GM13977 (cell line): ENCODE results near the gene C2orf81.

Source experiments
- DNase-seq: peaks from one replicate; pipeline ENCODE4 v3.0.0; 2012; ENCODE audit warnings: low spot score
- CTCF ChIP-seq: IDR thresholded peaks from 2 replicates; pipeline ENCODE4 v1.5.1; 2012; ENCODE audit warnings: mild to moderate bottlenecking, control low read depth; ENCODE audit not compliant: insufficient read depth; ENCODE audit errors: extremely low read depth, missing control alignments
- in situ Hi-C: fragments of 300-500 bp; cut with MboI; formaldehyde crosslinking; loops from one replicate; pipeline ENCODE4 v1.12.0; 2022; ENCODE audit warnings: low sequenced_read_pairs, low pct_unique_long_range_greater_than_20kb, mixed read lengths, inconsistent platforms; ENCODE audit not compliant: unreplicated experiment

C2orf81 gene

GRCh38 chr2:74418312-74418711, 3.1 kb downstream of the C2orf81 start:
- DNase-seq: no peak

GRCh38 chr2:74417763-74418162, 3.7 kb downstream of the C2orf81 start:
- in situ Hi-C loops: no loop called here
- DNase-seq: no peak
- TF ChIP-seq CTCF: no peak

More at GRCh38 chr2:74418312-74418711, 3.1 kb downstream of the C2orf81 start:
- in situ Hi-C loops: no loop called here
- TF ChIP-seq CTCF: no peak

- no peak for DNase-seq
- TF ChIP-seq CTCF: no peak
- in situ Hi-C loops: no loop called here
Measured at GRCh38 chr2:74417197-74417596, 4.2 kb downstream of the C2orf81 start.

GRCh38 chr2:74416778-74417177, 4.6 kb downstream of the C2orf81 start:
- in situ Hi-C loops: no loop called here
- TF ChIP-seq CTCF: peak; percentile 20
- DNase-seq: no peak

GRCh38 chr2:74415762-74416395, 5.5 kb downstream of the C2orf81 start:
- DNase-seq: no peak
- TF ChIP-seq CTCF: no peak
- in situ Hi-C loops: no loop called here

GRCh38 chr2:74414881-74415761, 6.3 kb downstream of the C2orf81 start:
- peak; percentile 69 for DNase-seq
- in situ Hi-C loops: no loop called here
- TF ChIP-seq CTCF: peak; percentile 40
